NT2/D1 (cell line): Measurements from ENCODE around the gene SBF2.

Experiments used
- SUZ12 ChIP-seq: IDR thresholded peaks from 2 replicates; pipeline ENCODE4 v1.6.1; 2011; ENCODE audit not compliant: insufficient read length, insufficient read depth; ENCODE audit errors: extremely low read depth
- YY1 ChIP-seq: IDR thresholded peaks from 2 replicates; pipeline ENCODE4 v1.6.1; 2011; ENCODE audit not compliant: insufficient read length, insufficient read depth
- ZNF274 ChIP-seq: IDR thresholded peaks from 2 replicates; pipeline ENCODE4 v1.6.1; 2011; ENCODE audit warnings: mild to moderate bottlenecking, low read depth, low read length

DNA sequence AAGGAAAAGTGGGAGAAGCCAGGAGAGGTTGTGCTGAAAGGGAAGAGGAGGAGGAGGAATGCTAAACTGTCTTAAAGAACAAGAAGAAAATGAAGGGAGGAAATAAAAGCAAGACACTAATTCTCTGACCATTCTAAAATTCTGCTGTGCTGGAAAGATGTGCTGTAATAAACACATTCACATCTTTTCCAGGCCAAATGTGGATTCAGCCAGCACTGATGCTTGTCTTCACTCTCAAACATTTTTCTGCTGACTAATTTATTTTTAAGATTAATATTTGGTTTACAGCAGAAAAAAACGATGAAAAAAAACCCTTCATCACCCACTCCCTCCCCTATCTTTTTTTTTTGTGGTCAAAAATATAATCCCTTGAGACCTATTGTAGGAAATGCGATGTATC is 406.5 kb downstream of the SBF2 start:
- TF ChIP-seq ZNF274 (no peak), YY1 (no peak), SUZ12 (no peak)
